Fibroblast of skin of scalp (primary cell): Measurements from ENCODE around the gene RTF1.
"Not testable (repeated sequence)": the region's sequence is repeated elsewhere in the genome, so short reads cannot be mapped to it uniquely, and the experiment has no call there.

Experiments used
- DNase-seq: peaks from one replicate; pipeline ENCODE4 v3.0.0-alpha.2; 2013

Gene RTF1

GRCh38 chr15:41437448-41437847 is 20.6 kb downstream of the RTF1 start:
- DNase-seq: no peak

- no peak for DNase-seq
Measured at GRCh38 chr15:41438206-41438605, 21.3 kb downstream of the RTF1 start.

GRCh38 chr15:41438745-41439144 is 21.9 kb downstream of the RTF1 start:
- DNase-seq: not testable (repeated sequence)

- no peak for DNase-seq
Measured at GRCh38 chr15:41443275-41443674, 26.4 kb downstream of the RTF1 start.

- DNase-seq: no peak
Measured at GRCh38 chr15:41445399-41445798, 28.5 kb downstream of the RTF1 start.

GRCh38 chr15:41462084-41462795 is 45.3 kb downstream of the RTF1 start:
- DNase-seq: no peak

- DNase-seq: no peak
Measured at GRCh38 chr15:41464889-41465580, 48.1 kb downstream of the RTF1 start.

- peak; percentile 56 for DNase-seq
Measured at GRCh38 chr15:41465822-41466421, 49.0 kb downstream of the RTF1 start.

- DNase-seq: no peak
Measured at GRCh38 chr15:41466711-41467110, 49.8 kb downstream of the RTF1 start.

GRCh38 chr15:41469644-41470043 is 52.7 kb downstream of the RTF1 start:
- DNase-seq: not testable (repeated sequence)

GRCh38 chr15:41473418-41473817 is 56.5 kb downstream of the RTF1 start:
- DNase-seq: no peak

GRCh38 chr15:41474436-41474835 is 57.5 kb downstream of the RTF1 start:
- DNase-seq: no peak

GRCh38 chr15:41474941-41475340 is 58.0 kb downstream of the RTF1 start:
- no peak for DNase-seq

- DNase-seq: no peak
Measured at GRCh38 chr15:41476416-41477048, 59.6 kb downstream of the RTF1 start.

- no peak for DNase-seq
Measured at GRCh38 chr15:41480396-41481140, 63.7 kb downstream of the RTF1 start.

- DNase-seq: no peak
Measured at GRCh38 chr15:41482110-41482877, 65.4 kb downstream of the RTF1 start.

- DNase-seq: no peak
Measured at GRCh38 chr15:41483115-41483514, 66.2 kb downstream of the RTF1 start.

- DNase-seq: no peak
Measured at GRCh38 chr15:41483519-41483918, 66.6 kb downstream of the RTF1 start.

- DNase-seq: no peak
Measured at GRCh38 chr15:41484937-41485625, 68.2 kb downstream of the RTF1 start.

- no peak for DNase-seq
Measured at GRCh38 chr15:41486286-41486685, 69.4 kb downstream of the RTF1 start.

- DNase-seq: no peak
Measured at GRCh38 chr15:41487381-41487780, 70.5 kb downstream of the RTF1 start.
